PFSK-1 (cell line): Measurements from ENCODE around the gene PLEKHM3.

Experiments
- FOXP2 ChIP-seq: optimal IDR thresholded peaks from 2 replicates; pipeline ENCODE3; 2011; ENCODE audit warnings: borderline replicate concordance, control low read depth, inconsistent platforms; ENCODE audit not compliant: insufficient read depth; ENCODE audit errors: extremely low read length, extremely low read depth
- POLR2AphosphoS5 ChIP-seq: IDR thresholded peaks from 2 replicates; pipeline ENCODE4 v1.6.1; 2012; ENCODE audit warnings: low read depth, mild to moderate bottlenecking, control low read depth, low read length, moderate library complexity
- SIN3A ChIP-seq: IDR thresholded peaks from 2 replicates; pipeline ENCODE4 v1.6.1; 2012; ENCODE audit warnings: mild to moderate bottlenecking, low read length, moderate library complexity, borderline replicate concordance; ENCODE audit not compliant: insufficient read depth
- TAF1 ChIP-seq: IDR thresholded peaks from 2 replicates; pipeline ENCODE4 v1.6.1; 2012; ENCODE audit warnings: low read length, control low read depth, borderline replicate concordance; ENCODE audit not compliant: insufficient read depth
- TF ChIP-seq, protein P1 (sequence below), 2 experiments: IDR thresholded peaks; 2 replicates each; pipeline versions ENCODE4 v1.6.1 to v1.8.0; 2011 to 2012; ENCODE audit warnings: low read depth in 2 of 2, low read length in 2 of 2, control low read depth in 1 of 2, inconsistent platforms in 1 of 2, mild to moderate bottlenecking in 1 of 2, moderate library complexity in 1 of 2; ENCODE audit not compliant: insufficient read depth in 1 of 2

The PLEKHM3 gene

DNA sequence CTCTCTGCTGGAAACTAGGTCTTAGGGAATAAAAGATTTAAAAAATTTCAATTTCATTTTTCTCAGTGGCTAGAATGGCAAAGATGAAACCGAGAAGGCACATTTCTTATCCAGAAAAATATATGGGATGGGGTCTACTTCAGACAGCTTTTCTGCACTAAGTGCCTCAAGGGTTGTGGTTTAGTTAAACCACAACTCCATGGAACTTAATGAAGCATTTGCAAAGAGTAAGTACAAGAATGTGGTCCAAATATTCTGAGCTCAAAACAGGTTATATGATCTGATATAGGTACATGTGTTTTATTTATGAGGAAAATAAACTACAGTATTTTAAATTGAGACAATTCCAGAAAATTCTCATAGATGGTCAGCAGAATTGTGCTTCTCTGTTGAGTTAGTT is 153.8 kb downstream of the PLEKHM3 start:
- no peak for TF ChIP-seq TAF1
- no peak for TF ChIP-seq FOXP2
- no peak for TF ChIP-seq SIN3A
- TF ChIP-seq, protein P1, sequence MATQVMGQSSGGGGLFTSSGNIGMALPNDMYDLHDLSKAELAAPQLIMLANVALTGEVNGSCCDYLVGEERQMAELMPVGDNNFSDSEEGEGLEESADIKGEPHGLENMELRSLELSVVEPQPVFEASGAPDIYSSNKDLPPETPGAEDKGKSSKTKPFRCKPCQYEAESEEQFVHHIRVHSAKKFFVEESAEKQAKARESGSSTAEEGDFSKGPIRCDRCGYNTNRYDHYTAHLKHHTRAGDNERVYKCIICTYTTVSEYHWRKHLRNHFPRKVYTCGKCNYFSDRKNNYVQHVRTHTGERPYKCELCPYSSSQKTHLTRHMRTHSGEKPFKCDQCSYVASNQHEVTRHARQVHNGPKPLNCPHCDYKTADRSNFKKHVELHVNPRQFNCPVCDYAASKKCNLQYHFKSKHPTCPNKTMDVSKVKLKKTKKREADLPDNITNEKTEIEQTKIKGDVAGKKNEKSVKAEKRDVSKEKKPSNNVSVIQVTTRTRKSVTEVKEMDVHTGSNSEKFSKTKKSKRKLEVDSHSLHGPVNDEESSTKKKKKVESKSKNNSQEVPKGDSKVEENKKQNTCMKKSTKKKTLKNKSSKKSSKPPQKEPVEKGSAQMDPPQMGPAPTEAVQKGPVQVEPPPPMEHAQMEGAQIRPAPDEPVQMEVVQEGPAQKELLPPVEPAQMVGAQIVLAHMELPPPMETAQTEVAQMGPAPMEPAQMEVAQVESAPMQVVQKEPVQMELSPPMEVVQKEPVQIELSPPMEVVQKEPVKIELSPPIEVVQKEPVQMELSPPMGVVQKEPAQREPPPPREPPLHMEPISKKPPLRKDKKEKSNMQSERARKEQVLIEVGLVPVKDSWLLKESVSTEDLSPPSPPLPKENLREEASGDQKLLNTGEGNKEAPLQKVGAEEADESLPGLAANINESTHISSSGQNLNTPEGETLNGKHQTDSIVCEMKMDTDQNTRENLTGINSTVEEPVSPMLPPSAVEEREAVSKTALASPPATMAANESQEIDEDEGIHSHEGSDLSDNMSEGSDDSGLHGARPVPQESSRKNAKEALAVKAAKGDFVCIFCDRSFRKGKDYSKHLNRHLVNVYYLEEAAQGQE (IDR thresholded peaks at IDR 0.05; ENCODE audit: insufficient read depth in 1 of 2, low read depth in 2 of 2, low read length in 2 of 2) = no peak
- no peak for TF ChIP-seq POLR2AphosphoS5

DNA sequence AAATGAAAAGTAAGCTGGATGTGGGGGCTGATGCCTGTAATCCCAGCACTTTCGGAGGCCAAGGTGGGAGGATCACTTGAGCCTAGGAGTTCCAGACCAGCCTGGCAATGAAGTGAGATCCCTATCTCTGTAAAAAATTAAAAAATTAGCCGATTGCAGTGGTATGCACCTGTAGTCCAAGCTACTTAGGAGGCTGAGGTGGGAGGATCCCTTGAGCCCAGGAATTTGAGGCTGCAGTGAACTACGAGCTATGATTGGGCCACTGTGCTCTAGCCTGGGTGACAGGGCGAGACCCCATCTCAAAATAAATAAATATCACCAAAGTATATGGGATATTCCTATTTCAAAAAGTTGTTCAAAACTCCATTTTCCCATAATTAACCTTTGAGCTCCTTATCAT is 154.5 kb downstream of the PLEKHM3 start:
- TF ChIP-seq, protein P1 (IDR thresholded peaks at IDR 0.05; ENCODE audit: insufficient read depth in 1 of 2, low read depth in 2 of 2, low read length in 2 of 2) = no peak
- TF ChIP-seq SIN3A (no peak), TAF1 (no peak), FOXP2 (no peak), POLR2AphosphoS5 (no peak)

DNA sequence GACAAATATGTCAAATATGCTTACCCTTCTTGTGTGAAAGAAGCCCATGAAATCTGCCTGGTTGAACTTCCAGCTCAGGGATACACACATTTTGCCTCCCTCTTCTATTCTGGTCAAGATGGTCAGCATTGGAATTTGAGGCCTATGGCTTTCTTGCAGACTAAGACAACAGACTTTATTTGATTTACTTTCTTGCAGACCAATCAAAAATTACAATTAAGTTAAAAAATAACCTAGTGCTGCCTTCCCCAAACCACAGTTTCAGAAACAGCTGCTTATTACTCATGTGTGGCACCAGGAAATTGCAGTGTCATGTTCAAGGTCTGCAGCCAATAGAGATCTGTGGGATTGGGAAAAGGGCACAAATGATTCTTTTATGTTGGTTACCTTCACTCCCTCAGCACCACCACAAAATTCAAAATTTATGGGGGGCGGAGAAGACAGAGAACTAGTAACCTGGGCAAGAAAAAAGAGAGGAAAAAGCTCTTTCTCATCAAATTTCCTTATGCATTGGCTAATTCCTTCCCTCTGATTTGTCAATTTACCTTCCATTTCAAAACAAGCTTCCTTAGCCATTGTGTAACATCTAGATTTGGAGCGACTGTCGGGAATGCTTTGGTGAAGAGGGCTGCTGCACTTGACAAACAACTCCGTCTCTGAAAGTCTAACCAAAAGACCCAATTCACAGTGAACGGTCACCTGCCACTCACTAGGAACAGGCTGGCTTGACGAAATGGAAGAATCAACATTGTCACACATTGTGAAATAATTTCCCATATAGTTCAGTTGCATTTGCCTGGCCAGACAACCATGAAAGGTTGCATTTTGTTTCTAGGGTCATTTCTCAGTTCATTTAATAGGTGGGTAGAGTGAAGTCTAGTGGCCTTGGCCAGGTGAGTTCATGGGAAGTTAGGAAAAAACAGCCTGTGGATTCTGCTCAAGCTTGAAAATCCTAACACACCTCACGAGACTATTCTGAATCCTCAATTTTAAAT is 155.2 kb downstream of the PLEKHM3 start:
- no peak for TF ChIP-seq TAF1
- TF ChIP-seq, protein P1 (IDR thresholded peaks at IDR 0.05; ENCODE audit: insufficient read depth in 1 of 2, low read depth in 2 of 2, low read length in 2 of 2) = no peak
- no peak for TF ChIP-seq POLR2AphosphoS5
- no peak for TF ChIP-seq SIN3A
- no peak for TF ChIP-seq FOXP2

DNA sequence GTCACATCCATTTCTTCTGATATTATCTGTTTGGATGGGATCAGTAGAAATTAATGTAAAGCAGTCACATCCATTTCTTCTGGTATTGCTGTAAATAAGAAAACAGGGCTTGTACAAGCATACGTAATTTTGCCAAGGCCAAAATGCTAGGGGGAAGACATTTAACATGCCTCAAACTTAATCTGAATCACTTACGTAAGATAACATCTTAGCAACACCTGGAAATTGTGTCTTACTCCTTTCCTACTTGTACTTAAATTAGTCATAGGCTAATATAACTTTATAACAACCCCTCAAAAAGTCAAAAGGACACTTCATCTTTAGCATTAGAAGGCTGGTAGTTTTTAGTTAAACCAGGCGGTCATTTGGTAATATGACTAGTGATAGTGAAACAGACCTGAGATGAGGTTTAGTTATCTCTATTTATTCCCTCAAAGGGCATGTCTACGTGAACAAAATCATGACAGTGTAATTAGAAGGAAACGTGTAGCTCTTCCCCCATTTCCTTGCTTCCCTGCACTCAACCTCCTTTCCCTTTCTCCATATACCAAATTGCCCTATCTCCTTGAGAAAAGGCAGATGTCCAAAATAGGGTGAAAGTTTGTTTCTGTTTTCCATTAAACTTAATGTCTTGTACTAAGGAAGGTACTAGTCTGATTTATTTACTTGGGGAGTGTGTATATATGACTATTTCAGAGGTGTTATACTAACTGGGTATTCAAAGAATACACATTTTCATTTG is 156.3 kb downstream of the PLEKHM3 start:
- TF ChIP-seq TAF1 = no peak
- TF ChIP-seq, protein P1 (IDR thresholded peaks at IDR 0.05; ENCODE audit: insufficient read depth in 1 of 2, low read depth in 2 of 2, low read length in 2 of 2) = no peak
- TF ChIP-seq POLR2AphosphoS5 = no peak
- TF ChIP-seq FOXP2 = no peak
- TF ChIP-seq SIN3A = no peak
